Inflammatory macrophage treated with lipopolysaccharide for 1 hour (primary cell): Measurements from ENCODE around the gene CDHR2.
A peak's percentile ranks its signal among the peaks of the same experiment; 100 is the strongest.
"Not testable (repeated sequence)": the region's sequence is repeated elsewhere in the genome, so short reads cannot be mapped to it uniquely, and the experiment has no call there.

Source experiments
- DNase-seq, 2 donors: peaks; one replicate each; pipeline ENCODE4 v3.0.0-alpha.2; 2020 to 2022

The CDHR2 gene

DNA sequence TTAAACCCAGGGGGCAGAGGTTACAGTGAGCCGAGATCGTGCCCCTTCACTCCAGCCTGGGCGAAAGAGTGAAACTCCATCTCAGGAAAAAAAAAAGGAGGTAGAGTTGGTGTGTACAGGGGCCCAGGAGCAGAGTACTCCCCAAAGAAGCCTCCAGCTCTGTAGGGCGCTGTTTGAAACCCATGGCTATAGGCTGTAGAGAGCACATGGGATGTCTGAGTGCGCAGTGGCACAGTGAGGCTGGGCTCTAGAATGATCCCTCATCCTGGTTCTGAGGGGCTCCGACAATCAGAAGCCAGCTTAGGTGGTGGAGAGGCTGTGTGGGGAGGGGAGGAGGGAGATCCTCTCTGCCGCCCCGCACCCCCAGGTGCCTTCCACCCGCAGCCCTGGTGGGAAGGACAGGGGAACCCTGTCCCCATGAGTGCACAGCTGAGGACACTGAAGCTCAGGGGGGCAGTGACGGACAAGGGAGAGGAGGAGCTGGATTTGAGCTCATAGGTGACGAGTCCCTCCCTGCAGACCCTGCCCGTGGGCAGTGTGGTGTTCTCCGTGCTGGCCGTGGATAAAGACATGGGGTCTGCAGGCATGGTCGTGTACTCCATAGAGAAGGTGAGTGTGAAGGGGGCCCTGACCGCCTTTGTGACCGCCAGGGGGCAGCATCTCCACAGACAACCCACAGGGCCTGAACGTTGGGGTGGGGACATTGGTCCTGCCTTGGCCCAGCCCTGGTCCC is 24.6 kb downstream of the CDHR2 start:
- peak in 1 of 2 donors; percentile 76 for DNase-seq

DNA sequence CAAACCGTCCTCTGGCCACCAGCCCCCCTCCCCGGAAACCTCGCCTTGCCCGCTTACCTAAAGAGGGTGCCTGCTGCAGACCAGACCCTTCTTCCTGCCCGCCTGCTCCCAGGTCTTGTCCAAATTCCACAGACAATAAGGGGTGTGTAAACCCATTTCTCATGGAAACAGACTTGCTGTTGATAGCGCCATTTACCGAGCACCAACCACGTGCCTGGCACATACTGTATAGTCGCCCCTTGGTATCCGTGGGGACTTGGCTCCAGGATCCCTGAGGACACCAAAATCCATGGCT is 25.1 kb downstream of the CDHR2 start:
- no peak for DNase-seq

DNA sequence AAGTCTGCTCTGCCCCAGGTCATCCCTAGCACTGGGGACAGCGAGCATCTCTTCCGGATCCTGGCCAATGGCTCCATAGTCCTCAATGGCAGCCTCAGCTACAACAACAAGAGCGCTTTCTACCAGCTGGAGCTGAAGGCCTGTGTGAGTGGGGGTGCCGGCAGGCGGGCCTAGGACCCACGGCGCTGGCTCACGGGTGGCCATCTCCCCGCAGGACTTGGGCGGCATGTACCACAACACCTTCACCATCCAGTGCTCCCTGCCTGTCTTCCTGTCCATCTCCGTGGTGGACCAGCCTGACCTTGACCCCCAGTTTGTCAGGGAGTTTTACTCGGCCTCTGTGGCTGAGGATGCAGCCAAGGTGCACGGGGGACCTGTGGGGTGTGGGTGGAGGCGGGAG is 25.9 kb downstream of the CDHR2 start:
- DNase-seq = no peak

GRCh38 chr5:176575488-176576422 is 26.6 kb downstream of the CDHR2 start:
- DNase-seq = no peak

GRCh38 chr5:176577312-176578176 is 28.4 kb downstream of the CDHR2 start:
- DNase-seq = no peak

- DNase-seq = no peak
Observed at GRCh38 chr5:176578391-176578808, 29.3 kb downstream of the CDHR2 start.

- DNase-seq = no peak
Observed at GRCh38 chr5:176579323-176579722, 30.2 kb downstream of the CDHR2 start.

DNA sequence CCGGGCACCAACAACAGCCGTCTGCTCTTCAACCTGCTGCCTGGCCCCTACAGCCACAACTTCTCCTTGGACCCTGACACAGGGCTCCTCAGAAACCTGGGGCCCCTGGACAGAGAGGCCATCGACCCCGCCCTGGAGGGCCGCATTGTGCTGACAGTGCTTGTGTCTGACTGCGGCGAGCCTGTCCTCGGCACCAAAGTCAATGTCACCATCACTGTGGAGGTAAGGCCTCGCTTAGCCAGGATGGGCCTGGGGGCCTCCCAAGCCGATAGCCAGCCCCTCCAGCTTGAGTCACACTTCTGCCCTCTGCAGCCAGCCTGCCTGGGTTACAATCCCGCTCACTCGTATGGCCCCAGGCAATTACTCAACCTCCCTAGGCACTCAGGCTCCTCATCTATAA is 32.2 kb downstream of the CDHR2 start:
- DNase-seq = no peak

DNA sequence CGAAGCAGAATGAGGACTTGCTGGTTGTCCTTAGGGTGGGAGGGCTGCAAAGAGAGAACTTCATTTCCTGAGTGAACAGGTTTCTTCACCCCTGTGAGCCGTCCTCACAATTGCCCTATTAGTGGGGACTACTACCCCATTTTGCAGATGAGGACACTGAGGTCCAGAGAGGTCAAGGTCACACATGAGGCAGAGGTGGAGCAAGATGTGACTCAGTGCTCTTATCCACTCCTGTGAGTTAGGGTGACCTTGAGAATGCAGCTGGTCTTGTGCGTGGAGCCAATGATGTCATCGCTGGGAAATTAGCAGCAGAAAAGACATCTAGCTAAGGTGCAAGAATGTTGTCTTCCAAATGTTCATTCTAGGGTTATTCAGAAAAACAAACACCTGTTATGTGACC is 33.9 kb downstream of the CDHR2 start:
- DNase-seq = no peak

DNA sequence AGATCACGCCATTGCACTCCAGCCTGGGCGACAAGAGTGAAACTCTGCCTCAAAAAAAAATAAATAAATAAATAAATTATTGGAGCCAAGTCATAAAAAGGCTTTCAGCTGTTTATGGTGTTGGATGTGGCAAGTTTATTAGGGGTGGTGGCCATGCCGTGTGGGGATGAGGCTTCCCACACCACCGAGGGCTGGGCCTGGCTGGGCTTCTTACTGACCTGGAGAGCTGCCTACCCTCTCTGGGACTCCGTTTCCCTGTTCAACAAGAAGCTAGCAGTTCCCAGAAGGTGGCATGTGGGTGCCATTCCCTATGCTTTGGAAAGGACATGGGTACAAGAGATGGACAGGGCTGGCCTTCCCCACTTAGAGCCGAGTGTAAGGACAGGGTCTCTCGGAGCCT is 38.3 kb downstream of the CDHR2 start:
- no peak for DNase-seq

DNA sequence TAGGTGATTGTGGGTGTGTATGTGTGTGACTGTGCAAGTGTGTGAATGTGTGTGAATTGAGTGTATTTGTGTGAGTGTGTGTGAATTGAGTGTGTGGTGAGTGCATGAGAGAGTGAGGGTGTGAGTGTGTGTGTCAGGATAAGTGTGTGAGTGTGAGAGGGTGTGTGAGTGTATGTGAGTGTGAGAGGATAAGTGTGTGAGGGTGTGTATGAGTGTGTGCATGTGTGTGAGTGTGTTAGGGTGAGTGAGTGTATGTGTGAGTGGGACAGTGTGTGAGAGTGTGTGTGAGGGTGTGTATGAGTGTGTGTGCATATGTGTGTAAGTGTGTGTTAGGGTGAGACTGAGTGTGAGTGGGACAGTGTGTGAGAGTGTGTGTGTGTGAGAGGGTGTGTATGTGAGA is 39.2 kb downstream of the CDHR2 start:
- DNase-seq = no peak

- no peak for DNase-seq
Observed at GRCh38 chr5:176589039-176589769, 40.1 kb downstream of the CDHR2 start.

DNA sequence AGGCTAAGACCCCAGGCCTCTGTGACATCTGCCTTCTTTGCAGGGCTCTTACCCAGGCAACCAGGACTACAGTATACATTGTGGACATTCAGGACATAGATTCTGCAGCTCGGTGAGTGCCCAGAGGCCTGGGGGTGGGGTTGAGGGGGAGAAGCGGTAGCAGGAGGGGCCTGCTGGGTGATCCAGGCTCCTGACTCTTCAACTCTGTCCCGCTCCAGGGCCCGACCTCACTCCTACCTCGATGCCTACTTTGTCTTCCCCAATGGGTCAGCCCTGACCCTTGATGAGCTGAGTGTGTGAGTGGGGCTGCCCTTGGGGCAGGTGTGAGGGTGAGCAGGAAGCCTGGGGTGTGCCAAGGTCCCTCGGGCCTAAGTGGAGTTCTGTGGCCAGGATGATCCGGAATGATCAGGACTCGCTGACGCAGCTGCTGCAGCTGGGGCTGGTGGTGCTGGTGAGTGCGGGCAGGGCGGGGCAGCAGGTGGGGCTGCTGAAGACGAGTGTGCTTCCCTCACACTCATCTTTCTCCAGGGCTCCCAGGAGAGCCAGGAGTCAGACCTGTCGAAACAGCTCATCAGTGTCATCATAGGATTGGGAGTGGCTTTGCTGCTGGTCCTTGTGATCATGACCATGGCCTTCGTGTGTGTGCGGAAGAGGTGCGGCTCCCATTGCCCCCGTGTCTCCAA is 41.0 kb downstream of the CDHR2 start:
- no peak for DNase-seq

DNA sequence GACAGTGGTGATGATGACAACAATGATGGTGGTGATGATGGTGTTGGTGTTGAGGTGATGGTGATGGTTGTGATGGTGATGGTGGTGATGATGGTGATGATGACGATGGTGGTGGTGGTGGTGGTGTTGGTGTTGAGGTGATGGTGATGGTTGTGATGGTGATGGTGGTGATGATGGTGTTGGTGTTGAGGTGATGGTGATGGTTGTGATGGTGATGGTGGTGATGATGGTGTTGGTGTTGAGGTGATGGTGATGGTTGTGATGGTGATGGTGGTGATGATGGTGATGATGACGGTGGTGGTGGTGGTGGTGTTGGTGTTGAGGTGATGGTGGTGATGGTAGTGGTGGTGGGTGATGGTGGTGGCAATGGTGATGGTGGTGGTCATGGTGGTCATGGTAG is 42.5 kb downstream of the CDHR2 start:
- not testable (repeated sequence) for DNase-seq

DNA sequence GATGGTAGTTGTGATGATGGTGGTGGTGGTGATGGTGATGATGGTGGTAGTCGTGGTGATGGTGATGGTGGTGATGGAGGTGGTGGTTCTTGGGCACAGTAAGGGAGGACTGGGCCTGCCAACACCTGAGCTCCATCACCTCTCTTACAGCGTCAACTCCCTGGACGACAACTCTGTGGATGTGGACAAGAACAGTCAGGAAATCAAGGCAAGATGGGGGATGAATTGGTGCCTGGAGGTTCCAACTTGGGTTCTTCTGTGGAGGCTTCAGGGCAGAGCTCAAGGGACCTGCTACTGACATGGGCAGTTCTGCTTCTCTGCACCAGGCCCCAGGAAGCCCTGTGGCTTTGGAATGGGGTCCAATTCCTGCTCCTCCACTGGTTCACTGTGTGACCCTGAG is 43.4 kb downstream of the CDHR2 start:
- DNase-seq = no peak

DNA sequence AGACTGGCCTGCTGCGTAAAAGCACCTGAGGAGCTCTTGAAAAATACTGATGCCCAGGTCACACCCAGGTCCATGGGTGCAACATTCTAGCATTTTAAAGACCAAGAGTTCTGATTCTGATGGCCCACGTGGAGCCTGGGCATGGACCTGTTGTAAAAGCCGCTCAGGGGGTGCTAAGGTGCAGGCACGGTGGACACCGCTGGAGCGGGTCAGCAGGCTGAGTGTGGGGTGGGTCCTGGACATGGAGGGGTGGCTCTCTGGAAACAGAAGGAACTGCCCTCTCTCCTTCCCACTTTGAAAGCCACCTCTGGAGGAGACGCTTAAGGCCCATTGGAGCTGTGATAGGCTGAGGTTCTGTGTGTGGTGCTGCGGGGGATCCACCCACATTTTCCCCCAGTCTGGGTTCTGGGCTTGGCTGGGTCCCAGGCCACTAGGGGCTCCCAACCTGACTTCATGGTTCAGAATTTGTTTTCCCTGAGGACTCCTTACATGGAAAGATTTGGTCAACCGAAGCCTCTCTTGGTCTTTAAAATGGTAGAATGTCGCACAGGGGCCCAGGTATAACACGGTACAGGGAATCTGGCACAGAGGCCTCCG is 44.2 kb downstream of the CDHR2 start:
- DNase-seq = no peak

- no peak for DNase-seq
Observed at GRCh38 chr5:176594554-176594953, 45.4 kb downstream of the CDHR2 start.

- no peak for DNase-seq
Observed at GRCh38 chr5:176595386-176595943, 46.3 kb downstream of the CDHR2 start.

GRCh38 chr5:176596069-176596644 is 47.0 kb downstream of the CDHR2 start:
- no peak for DNase-seq

DNA sequence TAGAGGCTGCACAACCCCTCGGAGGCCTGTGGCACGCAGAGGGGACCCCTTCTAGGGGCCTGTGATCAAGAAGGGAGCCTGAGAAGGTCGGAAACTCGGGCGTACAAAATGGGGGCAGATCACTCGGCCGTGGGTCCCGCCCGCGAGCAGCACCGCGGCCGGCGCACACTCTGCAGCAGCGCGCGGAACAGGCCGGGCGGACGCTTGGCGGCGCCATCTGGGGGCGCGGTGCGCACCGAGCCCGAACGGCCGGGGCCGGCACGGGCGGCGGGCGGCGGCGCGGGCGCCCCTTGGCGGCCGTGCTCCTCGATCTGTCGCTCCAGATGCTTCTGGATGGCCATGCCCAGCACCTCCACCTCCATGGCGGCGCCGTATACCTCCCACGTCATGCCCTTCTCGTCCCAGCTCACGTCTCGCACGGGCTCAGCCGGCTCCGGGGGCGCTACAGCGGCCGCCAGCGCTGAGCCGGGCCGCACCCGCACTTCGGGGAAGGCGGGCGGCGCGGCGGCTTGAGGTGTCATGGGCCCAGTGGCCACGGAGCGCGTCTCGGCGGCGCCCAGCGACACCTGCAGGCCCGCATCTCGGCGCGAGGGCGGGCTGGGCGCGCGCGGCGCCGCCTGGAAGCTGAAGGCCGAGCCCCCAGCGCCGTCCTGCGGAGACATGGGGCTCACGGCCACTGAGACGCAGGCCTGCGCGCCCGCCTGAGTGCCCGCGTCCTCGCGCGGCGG is 47.7 kb downstream of the CDHR2 start:
- DNase-seq = peak in 1 of 2 donors; percentile 32
